GM18526 (cell line): ENCODE data around the gene BRD4.

Experiments used
- POLR2A ChIP-seq: IDR thresholded peaks from 3 replicates; pipeline ENCODE4 v1.6.1; 2011; ENCODE audit not compliant: insufficient read length; ENCODE audit errors: extremely low read depth

Gene BRD4

DNA sequence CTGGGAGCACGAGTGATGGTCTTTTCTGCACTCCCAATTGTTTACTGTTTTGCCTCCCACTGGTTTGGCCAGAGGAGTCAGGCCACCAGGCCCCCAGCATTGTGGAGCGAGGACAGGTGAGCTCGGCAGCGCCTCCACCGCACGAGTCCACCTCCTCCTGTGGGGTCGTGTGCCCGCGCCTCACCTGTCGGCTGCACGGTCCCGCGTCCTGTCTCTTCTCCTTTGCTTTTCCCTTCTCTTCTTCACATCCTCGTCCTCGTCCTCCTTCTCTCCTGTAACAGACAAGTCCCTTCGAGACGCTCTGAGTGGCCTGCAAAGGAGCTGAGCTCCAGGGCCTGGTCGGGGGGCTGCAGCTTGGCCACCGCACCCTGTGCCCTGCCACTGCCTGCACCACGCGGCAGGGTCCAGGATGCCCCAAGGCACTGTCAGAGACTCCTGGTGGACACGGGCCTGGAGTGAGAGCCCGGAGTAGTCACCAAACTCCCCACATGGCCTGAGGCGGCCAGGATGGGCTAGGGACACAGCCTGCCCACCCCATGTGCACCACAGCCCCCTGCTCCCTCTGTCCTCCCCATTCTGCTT lies 35.8 kb upstream of the BRD4 start:
- no peak for TF ChIP-seq POLR2A

DNA sequence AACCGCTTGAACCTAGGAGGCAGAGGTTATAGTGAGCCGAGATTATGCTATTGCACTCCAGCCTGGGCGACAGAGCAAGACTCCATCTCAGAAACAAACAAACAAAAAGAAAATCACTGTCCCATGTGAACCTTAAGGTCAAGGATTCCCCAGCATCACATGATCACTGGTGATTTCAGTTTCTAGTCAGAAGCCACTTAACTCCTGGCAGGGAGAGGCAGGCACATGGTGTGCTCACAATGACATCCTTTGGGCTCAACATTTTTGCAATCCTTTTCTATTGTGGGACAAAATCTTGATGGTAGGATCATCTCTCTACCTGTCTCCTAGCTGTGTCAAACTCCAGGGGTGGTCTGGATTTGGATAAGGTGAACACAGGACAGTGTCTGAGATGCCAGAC lies 35.1 kb upstream of the BRD4 start:
- no peak for TF ChIP-seq POLR2A

DNA sequence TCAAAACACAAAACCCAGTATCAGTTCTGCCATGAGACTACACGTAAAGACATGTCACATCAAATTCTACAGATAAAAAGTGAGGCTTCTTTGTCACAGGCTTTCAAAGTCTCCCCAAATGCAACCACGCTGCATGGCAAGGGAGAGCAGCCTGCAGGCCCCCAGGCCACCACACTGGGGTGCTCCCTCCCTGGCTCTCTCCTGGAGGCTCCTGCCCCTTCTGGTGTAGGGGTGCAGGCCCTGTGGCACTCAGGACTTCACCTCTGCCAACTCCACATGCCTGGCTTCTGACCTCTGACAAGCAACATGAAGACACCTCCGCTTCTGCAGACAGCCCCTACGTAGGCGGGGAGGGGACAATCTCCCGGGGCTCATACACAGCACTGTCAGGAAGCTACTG lies 32.9 kb upstream of the BRD4 start:
- TF ChIP-seq POLR2A = no peak

- TF ChIP-seq POLR2A = no peak
These were observed 26.6 kb upstream of the BRD4 start for GRCh38 chr19:15358918-15359317.

DNA sequence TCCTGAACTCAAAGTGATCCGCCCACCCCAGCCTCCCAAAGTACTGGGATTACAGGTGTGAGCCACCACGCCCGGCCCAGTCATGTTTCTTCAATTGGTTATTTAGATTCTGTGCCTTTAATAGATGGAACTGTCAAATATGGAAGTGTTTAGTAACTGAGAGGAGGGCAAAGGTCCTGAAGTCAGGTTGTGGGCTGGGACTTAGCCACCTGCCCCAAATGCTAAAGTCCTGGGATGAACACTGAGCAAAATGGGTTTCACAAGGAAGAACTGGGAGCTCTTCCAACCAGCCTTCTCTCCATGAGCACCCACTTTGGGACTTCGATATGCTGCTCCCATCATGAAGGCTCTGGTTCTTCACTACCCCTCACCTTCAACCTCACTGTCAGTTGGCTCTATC lies 25.6 kb upstream of the BRD4 start:
- TF ChIP-seq POLR2A = no peak

DNA sequence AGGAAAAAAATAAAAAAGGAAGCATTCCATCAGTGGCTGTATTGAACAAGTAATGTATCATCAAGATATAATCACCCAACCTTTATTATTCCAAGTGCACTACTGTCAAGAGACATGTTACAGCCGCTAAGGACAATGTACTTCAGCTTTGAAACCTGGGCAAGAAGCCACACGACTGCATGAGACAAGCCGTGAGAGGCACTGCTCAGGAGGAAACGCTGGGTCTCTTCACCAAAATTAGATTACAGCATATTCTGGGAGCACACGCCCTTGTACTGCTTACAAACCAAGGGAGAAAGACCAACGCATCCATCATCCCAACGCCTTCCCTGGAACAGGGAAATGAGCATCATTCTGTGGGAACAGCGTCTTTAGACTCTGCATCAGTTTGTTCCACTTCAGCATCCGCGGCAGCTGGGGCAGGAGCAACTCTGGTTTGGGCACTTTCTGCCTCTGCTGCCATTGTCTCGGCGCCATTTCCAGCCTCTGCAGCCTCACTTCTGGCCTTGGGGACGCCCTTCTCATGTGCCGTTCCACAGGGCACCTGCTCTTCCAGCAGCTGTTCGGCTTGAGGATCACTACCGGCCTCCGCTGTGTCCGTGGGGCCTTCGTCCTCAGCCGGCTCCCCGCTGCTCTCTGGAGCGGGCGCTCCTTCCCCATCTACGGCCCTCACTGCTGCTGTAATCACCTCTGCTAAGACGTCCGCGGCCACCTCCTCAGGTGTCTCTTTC lies 22.4 kb upstream of the BRD4 start:
- TF ChIP-seq POLR2A = no peak

- no peak for TF ChIP-seq POLR2A
These were observed 21.6 kb upstream of the BRD4 start for GRCh38 chr19:15353908-15354307.

- TF ChIP-seq POLR2A = no peak
These were observed 7.7 kb upstream of the BRD4 start for GRCh38 chr19:15340086-15340485.

DNA sequence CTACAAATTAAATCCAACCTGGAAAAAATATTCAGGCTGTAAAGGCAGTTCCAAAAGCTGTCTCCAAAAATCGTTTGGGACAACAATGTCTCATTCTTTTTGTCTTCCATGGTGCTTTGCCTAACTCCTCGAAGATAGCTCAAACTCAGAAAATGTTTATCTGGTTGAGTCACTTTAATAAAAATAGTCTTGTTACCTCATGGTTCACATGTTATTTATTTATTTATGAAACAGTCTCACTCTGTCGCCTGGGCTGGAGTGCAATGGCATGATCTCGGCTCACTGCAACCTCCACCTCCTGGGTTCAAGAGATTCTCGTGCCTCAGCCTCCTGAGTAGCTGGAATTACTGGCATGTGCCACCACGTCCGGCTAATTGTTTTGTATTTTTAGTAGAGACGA lies 4.9 kb upstream of the BRD4 start:
- no peak for TF ChIP-seq POLR2A

GRCh38 chr19:15331419-15332310 lies 674 bp downstream of the BRD4 start:
- TF ChIP-seq POLR2A = peak; percentile 19

GRCh38 chr19:15330801-15331418 lies 1.4 kb downstream of the BRD4 start:
- no peak for TF ChIP-seq POLR2A

- TF ChIP-seq POLR2A = no peak
These were observed 4.0 kb downstream of the BRD4 start for GRCh38 chr19:15328312-15328711.

- TF ChIP-seq POLR2A = no peak
These were observed 7.4 kb downstream of the BRD4 start for GRCh38 chr19:15324791-15325519.

- no peak for TF ChIP-seq POLR2A
These were observed 8.7 kb downstream of the BRD4 start for GRCh38 chr19:15323496-15324235.
